AML-193 (cell line): ENCODE results near the gene MLH3.

ENCODE experiments used
- DNase-seq, 2 experiments: peaks; one replicate each; lab custom pipeline; 2025; lab: John Stamatoyannopoulos, UW

MLH3 gene

DNA sequence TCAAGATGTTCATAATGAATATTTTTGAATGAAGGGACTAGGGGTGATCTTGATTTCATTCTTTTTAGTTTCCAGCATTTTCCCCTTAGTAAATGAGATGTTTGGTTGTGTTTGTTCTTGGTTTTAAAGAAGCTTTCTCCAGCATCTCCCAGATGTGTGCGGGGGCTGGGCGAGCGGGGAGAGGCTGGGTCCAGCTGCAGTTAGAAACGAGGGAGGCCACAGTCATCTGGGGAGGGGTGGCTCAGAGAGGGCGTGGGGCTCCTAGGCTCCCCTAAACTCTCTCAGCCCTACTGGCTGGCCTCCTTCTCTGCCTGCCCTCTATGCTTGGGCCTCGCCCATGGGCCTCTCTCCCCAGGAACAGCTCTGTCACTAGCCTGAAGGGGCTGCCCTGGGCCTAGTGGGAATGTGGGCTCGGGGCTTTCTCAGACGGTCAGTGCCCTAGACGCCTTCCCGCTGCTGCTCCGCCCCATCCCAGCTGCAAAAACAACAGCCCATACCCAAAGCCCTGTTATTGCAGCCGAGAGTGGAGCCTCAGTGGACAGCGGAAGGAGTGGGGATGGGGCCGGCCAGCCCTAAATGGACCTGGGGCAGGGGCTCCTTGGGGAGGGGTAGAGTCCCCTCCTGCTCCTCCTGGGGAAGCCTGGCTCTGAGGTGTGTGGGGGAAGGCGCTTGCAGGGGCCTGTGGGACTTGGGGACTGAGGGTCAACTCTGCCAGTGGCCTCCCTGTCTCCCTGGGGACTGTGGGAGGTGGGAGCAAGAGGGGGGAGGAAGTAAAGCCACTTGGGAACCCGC lies 66.8 kb downstream of the MLH3 start:
- DNase-seq, result no peak

DNA sequence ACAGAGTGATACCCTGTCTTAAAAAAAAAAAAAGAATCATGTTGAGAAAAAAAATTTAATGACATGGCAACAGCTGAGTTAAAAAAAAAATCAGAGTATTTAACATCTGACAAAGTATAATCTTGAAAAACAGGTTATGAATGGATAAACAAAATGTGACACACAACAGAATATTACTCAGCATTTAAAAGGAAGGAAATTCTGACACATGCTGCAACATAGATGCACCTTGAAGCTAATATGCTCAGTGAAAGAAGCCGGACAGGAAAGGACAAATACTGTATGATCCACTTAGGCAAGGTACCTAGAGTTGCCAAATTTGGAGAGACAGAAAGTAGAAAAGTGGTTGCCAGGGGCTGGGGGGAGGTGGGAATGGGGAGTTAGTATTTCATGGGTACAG lies 67.9 kb downstream of the MLH3 start:
- no peak for DNase-seq

DNA sequence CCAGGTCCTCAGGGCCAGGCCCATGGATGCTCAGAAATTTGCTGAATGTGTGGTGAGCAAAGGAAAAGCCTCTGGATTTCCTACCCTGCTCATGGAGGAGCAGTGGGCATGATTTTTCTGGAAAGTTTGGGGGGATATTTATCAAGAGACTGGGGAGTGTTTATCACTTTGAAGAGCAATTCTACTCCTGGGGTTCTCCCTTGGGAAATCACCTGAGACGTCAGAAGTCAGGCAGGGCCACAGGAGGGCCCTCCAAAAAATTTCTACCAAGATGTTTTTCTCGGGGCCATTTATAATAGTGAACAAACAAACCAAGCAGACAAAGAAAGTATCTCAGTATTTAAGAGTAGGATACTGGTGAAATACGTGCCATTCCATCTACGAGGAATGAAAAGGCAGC lies 68.6 kb downstream of the MLH3 start:
- DNase-seq, result no peak

DNA sequence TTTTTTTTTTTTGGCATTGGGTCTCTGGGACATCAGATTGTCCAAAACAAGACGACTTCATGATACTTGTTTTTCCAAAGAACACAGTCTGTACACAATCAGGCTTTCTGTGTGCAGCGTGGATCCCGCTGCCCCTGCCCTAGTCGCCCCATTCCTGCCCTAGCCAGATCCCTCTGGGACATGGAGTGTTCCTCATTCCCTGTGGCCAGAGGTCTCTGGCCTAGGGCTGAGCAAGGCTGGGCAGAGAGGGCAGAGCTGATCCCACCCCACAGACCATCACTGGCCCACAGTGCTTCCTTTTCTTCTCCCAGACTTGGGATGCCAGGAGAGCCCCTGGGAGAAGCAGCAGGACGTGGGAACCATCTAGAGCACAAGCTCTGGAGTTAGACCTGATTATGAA lies 69.4 kb downstream of the MLH3 start:
- DNase-seq, result no peak

DNA sequence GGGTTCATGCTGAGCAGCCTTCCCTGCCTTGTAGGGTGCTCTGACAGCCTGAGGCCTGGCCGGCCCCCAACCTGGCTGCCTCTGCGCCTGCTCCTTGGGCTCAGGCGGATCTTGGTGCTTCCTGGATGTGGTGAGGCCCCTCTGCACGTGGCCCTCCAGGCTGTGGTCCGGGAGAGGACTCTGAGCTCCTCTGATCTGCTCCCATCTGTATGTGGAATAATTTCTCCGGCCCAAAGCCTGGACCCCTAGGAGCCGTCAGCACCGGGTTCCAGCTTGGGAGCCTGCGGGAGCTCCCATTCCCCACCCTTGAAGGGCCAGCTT lies 69.8 kb downstream of the MLH3 start:
- no peak for DNase-seq

DNA sequence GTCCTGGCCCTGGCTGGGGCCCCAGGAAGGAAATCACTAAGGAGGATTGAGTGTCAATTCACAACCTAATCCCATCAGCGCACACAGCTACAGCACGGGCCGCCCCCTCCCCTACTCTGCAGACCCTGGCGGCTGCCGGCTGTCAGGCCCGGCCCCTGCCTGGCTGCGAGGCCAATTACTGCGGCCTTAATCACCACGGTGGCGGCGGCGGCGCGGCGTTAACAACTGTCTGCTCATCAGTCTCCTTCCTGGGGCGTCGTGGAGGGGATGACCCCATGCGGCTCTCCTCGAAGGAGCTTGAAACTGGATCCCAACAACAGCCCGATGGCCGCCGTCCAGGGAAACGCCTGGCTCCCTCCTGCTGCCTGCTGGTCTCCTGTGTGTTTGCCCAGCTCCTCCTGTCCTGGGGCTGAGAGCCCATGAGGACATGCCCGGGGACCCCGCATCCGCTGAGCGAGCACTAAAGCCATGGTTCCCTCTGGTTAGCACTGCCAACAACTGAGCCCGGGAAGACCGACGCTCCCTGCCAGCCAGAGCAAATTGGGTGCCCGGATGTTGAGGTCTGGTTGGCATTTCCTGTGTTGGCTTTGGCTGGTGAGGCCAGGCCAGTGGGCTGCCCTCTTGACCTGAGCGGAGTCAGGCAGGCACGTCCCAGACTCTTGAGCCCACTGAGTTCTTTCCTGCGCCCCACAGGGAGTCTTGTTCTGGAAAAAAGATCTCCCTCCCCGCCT lies 70.4 kb downstream of the MLH3 start:
- DNase-seq, result no peak

DNA sequence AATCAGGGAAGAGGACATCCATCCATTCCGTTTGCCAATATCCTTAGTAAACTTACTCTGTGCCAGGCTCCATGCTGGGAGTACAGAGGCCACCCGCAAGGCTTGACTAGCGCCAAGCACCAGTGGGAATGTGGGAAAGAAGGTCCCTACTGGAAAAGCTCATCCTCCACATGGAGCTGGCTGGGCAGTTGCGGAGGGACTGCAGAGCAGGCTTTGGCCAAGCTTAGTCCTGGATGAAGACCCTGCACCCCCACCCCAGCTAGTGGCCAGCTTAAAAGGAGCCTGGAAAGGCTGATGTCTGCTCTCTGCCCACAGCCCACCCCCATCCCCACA lies 70.9 kb downstream of the MLH3 start:
- no peak for DNase-seq

DNA sequence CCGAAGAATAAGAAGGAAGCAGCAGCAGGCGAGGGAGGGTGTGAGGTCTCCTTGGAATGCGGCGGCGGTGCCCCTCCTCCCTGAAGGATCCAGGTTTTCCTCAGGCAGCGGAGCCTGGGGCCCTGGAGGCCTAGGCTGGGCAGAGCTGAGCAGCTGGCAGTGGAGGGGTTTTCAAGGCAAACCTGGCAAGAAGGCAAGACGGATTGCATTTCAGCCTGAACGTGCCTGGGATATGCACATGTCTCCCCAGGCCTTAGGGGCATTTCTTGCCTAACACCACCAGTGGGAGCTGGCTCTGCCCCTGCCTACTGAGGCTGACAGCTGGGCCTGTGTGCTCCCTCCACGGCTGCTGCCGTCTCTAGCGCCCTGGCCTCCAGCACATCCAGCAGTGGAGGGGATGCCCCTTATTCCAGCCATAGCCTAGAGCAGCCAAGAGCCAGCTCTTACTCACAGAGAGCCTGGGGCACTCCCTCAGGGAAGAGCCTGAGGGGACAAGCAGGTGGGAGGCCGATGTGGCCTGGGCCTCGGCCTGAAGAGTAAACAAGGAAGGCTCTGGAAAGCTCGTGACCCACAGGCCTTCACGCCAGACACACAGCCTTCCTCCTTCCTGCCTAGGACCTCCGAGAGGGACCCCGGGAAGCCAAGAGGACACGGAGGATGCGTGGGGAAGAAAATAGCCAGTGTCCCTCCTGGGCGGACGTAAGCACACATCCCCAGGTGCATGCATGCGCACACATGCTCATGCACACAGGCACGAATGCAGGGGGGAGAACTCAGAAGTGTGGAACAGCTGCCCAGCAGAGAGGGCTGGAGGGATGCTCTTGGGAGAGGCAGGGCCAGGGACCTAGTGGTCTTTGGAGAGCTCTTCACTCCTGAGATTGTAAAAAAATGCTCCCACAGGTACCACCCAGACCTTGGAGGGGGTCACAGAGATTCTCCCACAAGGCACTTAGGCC lies 71.5 kb downstream of the MLH3 start:
- no peak for DNase-seq

DNA sequence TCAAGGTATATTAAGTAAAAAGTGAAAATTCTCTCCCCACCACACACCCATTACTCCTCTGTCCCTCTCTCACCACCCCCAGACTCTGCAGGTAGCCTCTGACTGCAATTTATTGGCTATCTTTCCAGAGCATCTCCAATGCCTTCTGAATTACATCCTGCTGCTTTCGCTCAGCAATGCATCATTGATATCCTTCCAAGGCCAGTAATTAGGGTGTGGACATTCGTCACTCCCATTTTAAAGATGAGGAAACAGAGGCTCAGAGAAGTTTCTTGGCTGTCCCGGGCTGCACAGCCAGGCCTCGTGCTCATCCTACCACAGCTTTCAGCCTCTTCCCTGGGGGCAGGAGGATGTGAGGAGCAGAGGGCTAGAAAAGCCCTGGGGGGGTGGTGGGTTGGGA lies 72.2 kb downstream of the MLH3 start:
- DNase-seq, result no peak

DNA sequence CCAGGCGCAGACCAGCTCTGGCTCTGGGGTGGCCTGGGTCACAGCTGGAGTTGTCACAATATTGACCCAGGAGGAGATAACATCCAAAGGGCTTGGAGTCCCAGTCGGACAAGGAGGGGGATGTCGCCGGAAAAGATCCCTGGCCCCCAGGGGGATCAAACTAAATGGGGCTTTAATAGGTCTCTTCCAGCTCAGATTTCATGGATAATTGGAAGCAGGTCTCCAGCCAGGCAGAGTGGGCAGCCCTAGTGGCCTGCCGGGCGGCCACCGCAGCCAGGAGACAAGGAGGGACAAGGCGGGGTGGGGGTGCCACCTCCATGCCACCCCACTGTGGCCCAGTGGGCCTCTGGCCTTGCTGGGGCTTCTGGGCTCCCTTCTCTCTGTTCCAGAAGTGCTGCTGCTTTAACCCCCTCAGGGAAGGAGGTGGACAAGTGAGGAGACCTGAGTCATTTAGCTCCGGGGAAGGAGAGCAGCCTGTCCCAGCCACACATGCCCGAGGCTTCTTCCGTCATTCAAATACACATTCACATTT lies 72.8 kb downstream of the MLH3 start:
- DNase-seq, result no peak

DNA sequence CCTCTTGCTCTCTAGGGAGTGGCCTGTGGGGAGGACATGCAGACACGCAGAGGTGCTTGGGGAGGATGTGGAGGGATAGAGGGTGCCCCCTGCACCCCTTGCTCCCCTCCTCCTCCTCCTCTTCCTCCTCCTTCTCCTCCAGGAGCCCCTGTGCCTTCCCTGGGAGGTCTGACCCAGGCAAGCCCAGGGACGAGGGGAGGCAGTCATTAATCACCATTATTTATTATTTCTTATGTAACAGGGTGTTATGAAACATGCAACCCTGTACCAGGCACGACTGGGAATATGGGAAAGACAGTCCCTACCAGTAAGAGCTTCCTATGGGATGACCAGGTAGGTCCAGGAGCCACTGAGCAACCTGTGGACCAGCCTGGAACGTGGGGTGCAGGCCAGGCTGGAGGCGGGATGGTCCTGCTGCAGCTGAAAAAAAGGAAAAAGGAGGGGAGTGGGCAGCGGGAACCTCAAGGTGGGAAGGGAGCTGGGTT lies 73.3 kb downstream of the MLH3 start:
- no peak for DNase-seq

DNA sequence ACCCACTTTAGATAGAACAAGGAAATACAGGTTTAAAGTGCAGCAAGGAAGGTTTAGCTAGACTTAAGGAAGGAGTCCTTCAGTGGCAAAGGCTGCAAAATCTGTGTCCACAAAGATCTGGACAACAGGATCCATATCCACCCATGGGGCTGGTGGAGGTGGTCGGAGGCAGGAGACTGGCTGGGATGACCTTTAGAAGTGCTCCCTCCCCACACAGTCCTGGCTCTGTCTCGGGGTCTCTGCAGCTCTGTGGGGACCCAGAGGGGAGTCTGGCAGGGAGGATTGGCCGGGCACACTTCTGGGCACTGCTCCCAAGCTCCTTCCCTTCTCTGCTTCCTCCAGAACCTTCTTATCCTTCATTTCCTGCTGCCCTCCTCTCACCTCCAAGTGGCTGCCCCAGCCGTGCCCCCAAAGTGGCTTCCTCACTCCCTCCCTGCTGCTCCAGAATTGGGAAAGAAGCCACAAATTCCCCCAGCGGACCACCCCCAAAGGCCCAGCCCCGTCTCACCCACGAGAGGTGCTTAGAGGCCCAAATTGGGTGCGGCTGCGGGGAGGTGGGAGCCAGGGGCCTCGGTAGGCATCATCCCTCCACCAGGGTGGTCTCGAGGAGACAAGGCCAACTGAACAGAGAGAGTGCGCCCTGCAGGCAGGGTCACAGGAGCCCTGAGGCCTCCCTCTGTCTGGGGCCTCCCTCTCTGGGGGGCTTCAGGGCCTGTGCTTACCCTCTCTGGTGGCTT lies 73.9 kb downstream of the MLH3 start:
- DNase-seq, result no peak

DNA sequence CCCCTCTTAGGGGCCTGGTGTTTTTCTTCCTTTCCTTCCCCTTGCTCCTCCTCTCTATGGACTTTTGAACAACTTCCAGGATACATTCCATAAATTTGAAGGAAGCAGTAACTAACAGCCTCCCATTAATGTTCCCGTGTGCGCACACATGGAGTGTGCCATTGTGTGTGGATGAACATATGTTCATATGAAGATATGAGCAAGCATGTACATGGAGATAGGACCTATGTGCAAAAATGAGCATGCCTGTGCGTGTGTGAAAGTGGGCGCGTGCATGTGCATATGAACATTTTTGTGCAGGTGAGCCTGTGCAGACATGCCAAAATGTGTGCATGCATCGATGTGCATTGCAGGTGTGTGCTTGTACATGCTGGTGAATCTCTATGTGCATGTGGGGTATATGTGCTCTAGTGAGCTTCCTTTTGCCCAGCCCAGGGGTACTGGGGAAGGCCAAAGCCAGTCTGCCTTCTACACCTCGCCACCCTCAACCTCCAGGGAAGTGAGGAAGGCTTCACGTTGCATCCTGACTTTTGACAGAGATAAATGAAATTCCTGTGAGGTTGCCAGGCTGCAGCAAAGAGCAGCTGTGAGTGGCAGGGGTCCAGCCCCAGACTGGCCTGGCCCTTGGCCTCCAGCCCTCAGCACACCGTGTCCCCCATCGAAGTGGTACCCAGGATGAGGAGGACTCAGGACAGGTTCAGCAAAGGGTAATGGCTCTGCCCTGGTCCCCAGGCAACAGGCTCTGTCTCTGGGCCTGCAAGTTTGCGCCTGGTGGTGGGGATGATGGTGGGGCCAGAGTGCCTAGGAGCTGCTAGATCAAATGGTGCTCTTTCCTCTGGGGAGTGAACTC lies 74.8 kb downstream of the MLH3 start:
- no peak for DNase-seq

DNA sequence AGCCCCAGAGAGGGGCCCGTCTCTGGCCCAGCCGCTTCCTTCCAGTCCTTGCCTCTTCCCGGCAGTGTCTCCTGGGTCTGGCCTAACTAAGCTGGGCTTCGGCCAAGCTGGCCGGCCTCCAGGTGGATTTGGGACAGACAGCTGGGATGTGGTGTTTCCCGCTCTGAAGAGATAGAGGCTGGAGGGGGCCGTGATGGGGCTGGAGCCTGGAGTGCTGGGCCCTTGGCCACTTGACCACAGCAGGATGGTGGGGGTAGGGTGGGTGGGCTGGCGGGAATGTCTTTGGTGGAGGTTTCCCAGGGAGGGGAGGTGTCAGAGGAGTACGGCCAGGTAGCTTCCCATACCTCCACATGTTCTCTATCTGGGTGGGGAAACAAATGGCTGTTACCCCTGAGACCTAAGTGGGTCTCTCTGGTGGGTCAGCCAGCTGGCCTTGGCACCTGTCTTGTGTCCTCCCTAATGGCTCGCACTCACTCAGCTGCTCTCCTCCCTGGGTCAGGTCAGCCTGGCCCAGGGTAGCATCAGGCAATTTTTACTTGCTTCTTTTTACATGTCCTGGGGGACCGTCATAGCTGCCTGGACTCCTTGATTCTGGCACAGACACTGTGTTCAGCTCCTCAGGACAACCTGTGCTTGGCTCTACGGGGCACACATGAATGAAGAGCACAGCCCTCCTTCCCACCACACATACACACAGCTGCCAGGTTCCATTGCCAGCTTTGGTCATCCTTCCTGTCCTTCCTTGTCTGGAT lies 76.0 kb downstream of the MLH3 start:
- DNase-seq, result no peak

DNA sequence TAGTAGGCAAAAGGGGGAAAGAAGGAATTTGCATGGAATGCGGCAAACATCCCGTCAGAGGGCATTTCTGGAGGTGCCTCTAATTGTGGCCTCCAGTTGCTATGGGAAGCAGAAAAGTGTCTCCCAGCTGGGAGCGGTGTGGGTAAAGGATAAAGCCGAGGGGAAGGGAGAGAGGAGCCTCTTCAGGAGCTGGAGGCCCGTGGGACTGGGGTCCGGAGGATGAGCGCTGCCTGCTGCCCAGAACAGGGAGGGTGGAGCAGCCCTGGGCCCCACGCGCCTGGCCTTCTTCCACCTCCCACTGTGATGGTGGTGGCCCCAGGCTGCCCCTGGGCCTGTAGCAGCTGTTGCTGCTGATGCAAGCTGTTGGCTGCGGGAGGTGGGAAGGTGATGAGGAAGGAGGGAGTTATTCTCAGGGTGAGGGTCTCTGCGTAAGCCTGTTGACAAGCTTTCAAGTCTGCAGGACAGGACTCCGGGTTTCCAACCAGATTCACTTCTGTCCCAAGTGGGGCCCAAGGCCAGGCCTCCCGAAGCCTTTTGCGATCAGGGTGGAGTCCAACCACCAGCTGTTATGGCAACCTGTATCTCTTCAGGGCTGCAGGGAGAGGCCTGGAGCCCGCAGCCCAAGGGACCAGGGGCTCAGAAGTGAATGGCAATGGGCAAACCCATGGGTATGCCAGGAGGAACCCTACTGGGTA lies 76.8 kb downstream of the MLH3 start:
- no peak for DNase-seq

DNA sequence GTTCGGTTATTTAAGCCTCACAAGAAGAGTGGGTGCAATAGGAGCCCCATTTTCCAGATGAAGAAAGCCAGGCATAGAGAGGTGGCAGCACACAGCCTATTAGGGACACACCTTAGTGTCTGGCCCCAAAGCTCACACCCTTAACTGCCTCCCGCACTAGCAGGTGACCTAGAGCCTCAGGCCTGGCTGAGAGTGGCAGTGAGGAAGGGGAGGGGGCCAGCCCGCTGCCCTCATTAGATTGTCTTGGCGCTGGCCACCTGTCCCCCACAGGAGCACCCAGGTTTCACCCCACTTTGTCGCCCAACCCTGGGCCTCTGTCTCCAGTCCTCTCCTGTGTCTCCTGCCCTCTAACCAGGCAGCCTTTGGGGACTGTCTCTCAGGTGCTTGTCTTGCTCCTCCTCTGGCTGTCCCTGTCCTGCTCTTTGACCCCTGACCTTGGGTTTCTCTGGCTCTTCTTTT lies 77.3 kb downstream of the MLH3 start:
- DNase-seq, result no peak

DNA sequence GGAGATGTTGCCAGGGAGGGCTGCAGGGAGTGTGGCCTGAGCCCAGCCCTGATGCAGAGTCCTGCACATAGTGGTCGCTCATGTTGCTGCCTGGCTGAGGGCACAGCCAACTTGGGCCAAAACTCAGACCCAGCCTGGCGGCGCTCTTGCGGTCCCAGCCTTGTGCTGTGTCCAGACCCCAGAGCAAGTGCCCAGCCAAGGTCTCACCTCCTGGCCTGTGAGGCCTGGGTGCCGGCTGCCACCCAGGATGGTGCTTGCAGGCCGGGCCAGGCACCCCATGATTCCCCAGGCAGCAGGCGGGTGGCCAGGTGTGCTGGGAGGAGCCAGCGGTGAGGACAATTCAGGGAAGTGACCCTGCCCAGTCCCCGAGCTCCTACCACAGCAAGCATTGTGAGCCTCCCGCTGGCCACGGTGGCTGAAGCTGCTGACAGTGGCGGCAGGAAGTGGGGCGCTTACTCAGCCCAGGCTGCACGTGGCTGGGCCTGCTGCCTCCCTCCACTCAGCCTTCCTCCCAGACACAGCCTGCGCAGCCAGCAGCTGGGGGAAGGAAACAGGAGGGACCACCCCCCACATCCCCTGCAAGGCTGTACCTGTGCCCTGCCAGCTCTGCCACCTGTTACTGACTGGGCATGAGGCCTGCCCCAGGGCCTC lies 78.1 kb downstream of the MLH3 start:
- DNase-seq, result no peak

DNA sequence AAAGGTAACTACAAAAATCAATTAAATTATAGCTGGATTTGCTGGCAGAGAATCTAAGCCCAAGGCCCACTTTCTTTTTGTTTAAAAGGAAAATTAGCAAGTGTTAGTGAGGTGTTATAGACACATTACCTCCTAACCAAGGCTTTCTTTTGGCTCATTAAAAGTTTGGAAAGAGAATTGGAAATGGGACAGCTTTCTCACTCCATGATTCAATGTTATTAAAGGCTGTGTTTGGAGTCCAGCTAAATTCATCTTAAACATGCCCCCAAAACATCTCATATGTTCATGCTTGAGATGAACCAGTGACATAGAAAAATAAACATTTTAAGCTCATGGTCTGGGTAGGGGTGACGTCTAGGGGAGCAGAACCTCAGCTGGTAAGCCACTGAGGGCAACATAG lies 82.5 kb downstream of the MLH3 start:
- DNase-seq, result no peak
